ENCODE data around the gene SPOCK1. TPM values are rescaled to one million over a fixed set of nuclear protein-coding genes. Genes with fewer than 3 reads are reported as not detected.

SPOCK1 gene
- total and polyA plus RNA-seq, 2 of the 4 experiments (the other 2 are of a cell fraction): 5.0 to 20.3 TPM

DNA sequence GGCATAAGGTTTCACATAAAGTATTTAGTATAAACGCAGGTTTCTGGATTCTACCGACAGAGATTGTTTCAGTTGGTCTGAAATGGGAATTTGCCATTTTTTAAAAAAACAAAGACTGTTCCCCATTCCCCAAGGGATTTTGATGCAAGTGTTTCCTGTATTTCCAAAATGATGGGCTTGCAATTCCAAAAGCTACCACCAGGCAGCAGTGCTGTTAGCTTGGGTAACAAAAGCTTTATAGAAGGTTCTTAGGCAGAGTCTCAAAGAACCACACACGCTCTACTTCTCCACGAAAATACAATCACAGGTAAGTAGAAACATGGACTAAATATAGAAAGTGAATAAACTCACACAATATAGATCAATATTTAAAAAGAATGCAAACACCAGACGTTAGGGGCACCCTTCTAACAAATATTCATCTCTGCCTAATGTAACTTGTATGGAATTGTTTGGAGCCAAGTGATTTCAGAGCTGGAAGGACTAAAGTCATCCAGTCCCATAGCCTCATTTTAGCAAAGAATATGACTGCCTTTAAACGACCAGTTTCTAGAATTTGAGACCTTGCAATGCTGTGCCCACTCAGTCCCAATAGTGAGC lies 154.3 kb downstream of the SPOCK1 start:
- no peak overlapping the region for H2AFZ ChIP-seq (replicated peaks; ENCODE audit: low read length, poor library complexity)
- H2BK15ac ChIP-seq (ENCODE audit: low read depth, low read length): no peak overlapping the region
- H2BK20ac ChIP-seq (ENCODE audit: low read depth, low read length): no peak overlapping the region
- in situ Hi-C loops (cut with MboI; ENCODE audit: low sequenced_read_pairs) (loop anchor here (5.0 kb wide), 1 partner anchor 157 kb away; no protein-coding TSS in a partner anchor), dilution Hi-C loops (cut with HindIII; ENCODE audit: low sequenced_read_pairs, unreplicated experiment) (no loop called here), intact Hi-C loops (cut with micrococcal nuclease) (loop anchor here (2.0 kb wide), 1 partner anchor 154 kb away; the partner anchor contains the start of gene SPOCK1)
- ATAC-seq (ENCODE audit: low read depth) (peak; percentile 59; the same call in 1 of the 2 replicates), DNase-seq (peak; percentile 53)
- CTCF ChIA-PET: interaction anchor here (0.5 to 2.1 kb wide), 11 partner anchors 8 to 639 kb away, joined by 3 to 29 read pairs (median 4); partner anchors contain the start of gene SPOCK1
- no peaks in the 10 kb centered on the region for H3K4me1 ChIP-seq (ENCODE audit: control insufficient read depth, insufficient read depth, low read length)
- H2BK5ac ChIP-seq (ENCODE audit: low read depth, low read length, poor library complexity, severe bottlenecking): no peak overlapping the region
- TF ChIP-seq MXI1 (IDR thresholded peaks at IDR 0.05; ENCODE audit: borderline replicate concordance, low read depth, low read length) (no peak), USF2 (IDR thresholded peaks at IDR 0.05; ENCODE audit: low read depth, low read length) (no peak), RAD21 (IDR thresholded peaks at IDR 0.05; ENCODE audit: low read length) (peak; percentile 73), POLR2A (IDR thresholded peaks at IDR 0.05; ENCODE audit: low read depth, low read length) (no peak), MAZ (IDR thresholded peaks at IDR 0.05; ENCODE audit: borderline replicate concordance, low read depth, low read length) (no peak), RFX5 (IDR thresholded peaks at IDR 0.05; ENCODE audit: low read depth, low read length) (no peak), MAFK (IDR thresholded peaks at IDR 0.05; ENCODE audit: low read depth, low read length) (peak; percentile 31; the same call in 1 of the 2 replicates), SMC3 (IDR thresholded peaks at IDR 0.05; ENCODE audit: low read depth, low read length) (peak; percentile 87), BHLHE40 (IDR thresholded peaks at IDR 0.05; ENCODE audit: low read depth, low read length) (no peak)
- TF ChIP-seq, protein P1, sequence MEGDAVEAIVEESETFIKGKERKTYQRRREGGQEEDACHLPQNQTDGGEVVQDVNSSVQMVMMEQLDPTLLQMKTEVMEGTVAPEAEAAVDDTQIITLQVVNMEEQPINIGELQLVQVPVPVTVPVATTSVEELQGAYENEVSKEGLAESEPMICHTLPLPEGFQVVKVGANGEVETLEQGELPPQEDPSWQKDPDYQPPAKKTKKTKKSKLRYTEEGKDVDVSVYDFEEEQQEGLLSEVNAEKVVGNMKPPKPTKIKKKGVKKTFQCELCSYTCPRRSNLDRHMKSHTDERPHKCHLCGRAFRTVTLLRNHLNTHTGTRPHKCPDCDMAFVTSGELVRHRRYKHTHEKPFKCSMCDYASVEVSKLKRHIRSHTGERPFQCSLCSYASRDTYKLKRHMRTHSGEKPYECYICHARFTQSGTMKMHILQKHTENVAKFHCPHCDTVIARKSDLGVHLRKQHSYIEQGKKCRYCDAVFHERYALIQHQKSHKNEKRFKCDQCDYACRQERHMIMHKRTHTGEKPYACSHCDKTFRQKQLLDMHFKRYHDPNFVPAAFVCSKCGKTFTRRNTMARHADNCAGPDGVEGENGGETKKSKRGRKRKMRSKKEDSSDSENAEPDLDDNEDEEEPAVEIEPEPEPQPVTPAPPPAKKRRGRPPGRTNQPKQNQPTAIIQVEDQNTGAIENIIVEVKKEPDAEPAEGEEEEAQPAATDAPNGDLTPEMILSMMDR (conservative IDR thresholded peaks at IDR 0.05; ENCODE audit: low read depth, low read length): peak; percentile 86
- H3K23ac ChIP-seq (ENCODE audit: low read depth, low read length): no peak overlapping the region
- WGBS, 2 experiments (ENCODE audit: extremely low coverage in 2 of 2, insufficient read length in 1 of 2): no CpG with 5 or more reads among the region's 6 CpGs
- H3K14ac ChIP-seq (replicated peaks; ENCODE audit: low read depth, low read length): no peak overlapping the region
- H4K20me1 ChIP-seq (ENCODE audit: insufficient read depth, low read length): no peaks in the 10 kb centered on the region
- H2AK5ac ChIP-seq (ENCODE audit: low read depth, low read length): no peak overlapping the region
- no peak overlapping the region for H4K91ac ChIP-seq (ENCODE audit: insufficient read depth, low read depth, low read length)
- 0 out of 2 replicates have a peak, but pooled peaks cover 2% of the 10 kb centered on the region for H3K27me3 ChIP-seq (ENCODE audit: control insufficient read depth, insufficient read depth, low read length)
- no peak overlapping the region for H3K4ac ChIP-seq (ENCODE audit: low read depth, low read length)
- no peak overlapping the region for H3K4me2 ChIP-seq (ENCODE audit: low read depth, low read length)
- no peak overlapping the region for H3K4me3 ChIP-seq (ENCODE audit: insufficient read depth, low read depth, low read length)
- no peak overlapping the region for H2BK120ac ChIP-seq (ENCODE audit: low read depth, low read length)
- no TSS peak for BruUV-seq (replicated peaks)
- no peak overlapping the region for H3K27ac ChIP-seq (ENCODE audit: insufficient read depth, low read length)
- POLR2A ChIA-PET (ENCODE audit: unreplicated experiment): interaction anchor here (0.7 kb wide), 1 partner anchor 146 kb away, joined by 3 read pairs; no protein-coding TSS in a partner anchor
- H3K9me3 ChIP-seq (ENCODE audit: control insufficient read depth, insufficient read depth, low read length): no peaks in the 10 kb centered on the region
- no peaks in the 10 kb centered on the region for H3K36me3 ChIP-seq (ENCODE audit: control insufficient read depth, insufficient read depth, low read length)
- H3K18ac ChIP-seq (ENCODE audit: low read depth, low read length): no peak overlapping the region
- H2AK9ac ChIP-seq (replicated peaks; ENCODE audit: low read depth, low read length, poor library complexity): no peak overlapping the region
- H3K56ac ChIP-seq (ENCODE audit: extremely low read depth, insufficient read depth, low read length): no peak overlapping the region
- no peaks in the 10 kb centered on the region for H3K79me1 ChIP-seq (ENCODE audit: low read depth in 1 of 2, low read length in 2 of 2)
- no peak overlapping the region for H4K8ac ChIP-seq (ENCODE audit: low read depth in 2 of 2, low read length in 2 of 2)
- H4K5ac ChIP-seq (ENCODE audit: low read depth, low read length): no peak overlapping the region
- no peak overlapping the region for H3K9ac ChIP-seq (ENCODE audit: low read depth, low read length)
- H3K9me1 ChIP-seq (ENCODE audit: insufficient read depth, low read length): no peaks in the 10 kb centered on the region

All from IMR-90 (cell line).